ENCODE measurements around the gene LNX2.

DNA sequence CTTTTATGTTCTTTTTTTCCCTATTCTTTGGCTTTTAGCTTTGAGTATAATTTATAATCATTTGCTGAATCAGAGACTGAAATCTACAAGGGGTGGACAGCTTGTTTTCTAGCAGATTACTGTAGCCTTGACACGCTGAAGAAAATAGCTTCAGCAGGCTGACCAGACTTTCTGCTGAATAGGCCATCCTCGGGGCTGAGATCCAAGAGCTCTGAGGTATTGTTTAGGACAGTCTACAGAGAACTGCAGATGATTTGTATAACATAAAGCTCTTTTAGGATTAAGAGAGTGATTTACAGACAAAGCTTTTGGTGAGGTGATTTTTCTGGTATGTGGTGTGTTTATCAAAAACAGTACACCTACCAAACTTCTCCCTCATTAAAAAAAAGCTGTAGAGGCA lies 18.2 kb upstream of the LNX2 start:
- TF ChIP-seq, protein P1, sequence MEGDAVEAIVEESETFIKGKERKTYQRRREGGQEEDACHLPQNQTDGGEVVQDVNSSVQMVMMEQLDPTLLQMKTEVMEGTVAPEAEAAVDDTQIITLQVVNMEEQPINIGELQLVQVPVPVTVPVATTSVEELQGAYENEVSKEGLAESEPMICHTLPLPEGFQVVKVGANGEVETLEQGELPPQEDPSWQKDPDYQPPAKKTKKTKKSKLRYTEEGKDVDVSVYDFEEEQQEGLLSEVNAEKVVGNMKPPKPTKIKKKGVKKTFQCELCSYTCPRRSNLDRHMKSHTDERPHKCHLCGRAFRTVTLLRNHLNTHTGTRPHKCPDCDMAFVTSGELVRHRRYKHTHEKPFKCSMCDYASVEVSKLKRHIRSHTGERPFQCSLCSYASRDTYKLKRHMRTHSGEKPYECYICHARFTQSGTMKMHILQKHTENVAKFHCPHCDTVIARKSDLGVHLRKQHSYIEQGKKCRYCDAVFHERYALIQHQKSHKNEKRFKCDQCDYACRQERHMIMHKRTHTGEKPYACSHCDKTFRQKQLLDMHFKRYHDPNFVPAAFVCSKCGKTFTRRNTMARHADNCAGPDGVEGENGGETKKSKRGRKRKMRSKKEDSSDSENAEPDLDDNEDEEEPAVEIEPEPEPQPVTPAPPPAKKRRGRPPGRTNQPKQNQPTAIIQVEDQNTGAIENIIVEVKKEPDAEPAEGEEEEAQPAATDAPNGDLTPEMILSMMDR (conservative IDR thresholded peaks at IDR 0.05; ENCODE audit: low read depth, low read length), result no peak
- no peak for TF ChIP-seq EZH2 (IDR thresholded peaks at IDR 0.05; ENCODE audit: borderline replicate concordance, low read depth, low read length, poor library complexity, severe bottlenecking)

Measured in A673 (cell line).